ENCODE results near the gene APP.

GRCh38 chr21:25863031-25863430 lies 307.5 kb downstream of the APP start:
- TF ChIP-seq CTCF (IDR thresholded peaks at IDR 0.05; ENCODE audit: low read length), result no peak
- no peak for TF ChIP-seq EZH2 (IDR thresholded peaks at IDR 0.05; ENCODE audit: borderline replicate concordance, low read length)
